CD4-positive, alpha-beta T cell treated with Interleukin-21 for 1 hour (primary cell): ENCODE results near the gene SEMA5B.

Experiments used
- DNase-seq: peaks from one replicate; pipeline ENCODE4 v3.0.0-alpha.2; 2020

Gene SEMA5B

DNA sequence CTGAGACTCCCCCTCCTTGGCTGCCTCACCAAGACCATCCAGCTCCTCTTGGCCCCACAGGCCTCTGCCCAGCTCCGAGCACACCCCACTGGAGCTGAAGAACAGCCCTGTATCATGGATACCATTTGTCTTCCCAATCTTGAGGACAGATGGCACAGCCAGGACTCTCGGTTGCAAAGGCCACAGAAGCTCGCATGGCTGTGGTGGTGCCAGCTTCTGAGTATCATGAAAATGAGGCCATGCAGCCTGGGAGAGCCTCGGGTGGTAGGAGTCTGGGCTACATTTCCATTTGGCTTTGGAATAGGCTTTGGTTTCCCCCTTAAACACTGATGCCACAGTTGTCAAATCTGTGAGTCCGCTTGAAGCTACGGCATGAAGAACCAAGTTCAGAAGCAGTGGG, 106.6 kb downstream of the SEMA5B start:
- no peak for DNase-seq

- no peak for DNase-seq
Measured at GRCh38 chr3:122919291-122919610, 108.3 kb downstream of the SEMA5B start.

DNA sequence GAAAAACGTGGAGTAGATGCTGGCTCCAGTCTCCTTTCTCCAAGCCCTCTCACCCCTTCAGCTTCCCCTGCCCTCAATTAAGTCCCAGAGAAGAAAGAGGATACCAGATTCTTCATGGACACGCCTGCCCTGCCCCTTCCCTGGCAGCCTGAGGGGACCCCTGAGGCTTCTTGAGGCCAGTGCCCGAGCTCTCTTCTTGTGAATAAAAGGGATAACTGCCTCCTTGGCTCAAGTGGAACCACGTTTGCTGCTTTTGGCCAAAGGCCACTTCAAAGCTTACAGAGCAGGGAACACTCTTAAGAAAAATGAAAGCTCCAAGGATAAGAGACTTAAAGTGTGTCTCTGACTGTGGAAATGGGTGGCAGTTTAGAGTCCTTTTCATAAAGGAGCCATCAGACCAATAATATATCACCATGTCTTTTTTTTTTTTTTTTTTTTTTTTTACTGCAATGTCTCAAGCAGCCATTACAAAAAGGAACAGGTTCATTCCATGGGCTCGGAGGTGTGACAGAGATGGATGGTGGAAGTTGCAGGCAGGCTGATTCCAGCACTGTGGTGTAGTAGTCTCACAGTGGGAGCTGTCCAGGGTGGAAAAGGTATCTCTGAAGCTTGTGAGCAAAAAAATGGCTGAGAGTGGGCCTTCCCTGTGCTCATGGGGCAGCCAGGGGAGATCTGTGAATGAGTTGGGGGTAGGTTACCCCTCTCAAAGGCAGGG, 108.8 kb downstream of the SEMA5B start:
- DNase-seq, result no peak

GRCh38 chr3:122917412-122917811, 110.2 kb downstream of the SEMA5B start:
- DNase-seq, result no peak

DNA sequence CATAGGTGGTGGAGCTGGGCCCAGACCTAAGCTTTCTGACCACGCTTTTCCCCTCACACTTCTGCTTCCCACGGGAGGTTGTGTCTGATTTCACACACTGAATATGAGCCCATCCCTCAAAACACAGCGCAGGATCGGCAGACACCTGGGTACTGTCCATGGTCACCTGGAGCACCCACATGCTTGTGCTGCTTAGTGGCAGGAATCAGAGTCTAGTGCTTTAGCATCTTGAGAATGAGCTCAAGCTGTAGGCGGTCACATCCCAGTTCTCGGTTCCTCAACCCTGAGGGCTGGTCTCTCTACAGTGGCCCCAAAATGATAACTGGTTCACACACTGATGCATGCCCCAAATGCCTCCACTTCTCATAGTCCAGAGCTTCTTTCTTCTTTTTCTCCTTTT, 111.0 kb downstream of the SEMA5B start:
- no peak for DNase-seq

DNA sequence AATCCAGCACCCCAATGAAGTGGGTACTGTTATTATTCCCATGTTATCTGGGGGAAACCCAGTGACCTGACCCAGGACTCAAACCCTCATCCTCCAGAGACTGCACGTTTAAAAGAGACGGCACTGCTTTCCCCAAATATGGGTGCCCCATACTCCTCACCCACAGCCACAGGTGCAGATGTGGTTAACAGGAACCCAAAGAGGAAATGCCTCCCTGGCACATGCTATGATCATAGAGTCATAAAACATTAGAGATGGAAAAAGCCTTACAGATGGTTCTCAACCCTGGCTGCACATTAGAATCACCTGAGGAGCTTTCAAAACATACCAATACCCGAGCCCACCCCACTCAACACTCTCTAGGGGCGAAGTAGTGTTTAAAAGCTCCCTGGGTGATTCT, 111.5 kb downstream of the SEMA5B start:
- no peak for DNase-seq

DNA sequence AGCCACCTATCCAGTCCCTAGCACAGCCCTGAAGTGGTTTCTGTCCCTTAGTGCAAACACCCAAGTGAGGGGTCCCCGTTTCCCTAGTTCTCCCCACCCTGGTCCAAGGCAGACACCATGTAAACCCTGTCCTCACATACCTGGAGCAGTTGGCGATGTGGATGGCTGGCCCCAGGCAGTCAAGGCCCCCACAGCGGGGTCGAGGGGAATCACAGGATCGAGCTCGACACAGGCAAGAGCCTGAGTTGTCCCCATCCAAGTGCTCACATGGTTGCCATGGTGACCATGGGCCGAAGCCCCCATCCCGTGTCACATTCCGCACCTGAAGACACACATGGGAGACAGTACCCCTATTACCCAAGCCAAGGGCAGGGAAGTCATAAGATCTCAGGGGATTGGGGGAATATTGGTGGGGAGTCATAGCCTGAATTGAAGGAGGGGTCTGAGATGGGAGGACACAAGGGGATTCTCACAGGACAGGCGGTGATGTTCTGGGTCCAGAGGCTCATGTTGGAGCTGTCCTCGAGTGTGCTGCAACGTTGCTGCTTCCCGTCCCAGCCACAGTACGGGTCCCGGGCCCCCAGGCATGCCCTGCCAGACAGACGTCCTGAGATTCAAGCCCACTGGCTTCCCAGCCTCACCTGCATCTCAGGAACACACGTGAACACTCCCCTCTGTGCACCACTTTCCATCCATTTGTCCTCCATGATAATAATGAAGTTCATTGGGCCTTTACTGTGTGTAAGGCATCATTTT, 112.1 kb downstream of the SEMA5B start:
- no peak for DNase-seq

GRCh38 chr3:122913539-122914100, 113.9 kb downstream of the SEMA5B start:
- DNase-seq, result no peak

DNA sequence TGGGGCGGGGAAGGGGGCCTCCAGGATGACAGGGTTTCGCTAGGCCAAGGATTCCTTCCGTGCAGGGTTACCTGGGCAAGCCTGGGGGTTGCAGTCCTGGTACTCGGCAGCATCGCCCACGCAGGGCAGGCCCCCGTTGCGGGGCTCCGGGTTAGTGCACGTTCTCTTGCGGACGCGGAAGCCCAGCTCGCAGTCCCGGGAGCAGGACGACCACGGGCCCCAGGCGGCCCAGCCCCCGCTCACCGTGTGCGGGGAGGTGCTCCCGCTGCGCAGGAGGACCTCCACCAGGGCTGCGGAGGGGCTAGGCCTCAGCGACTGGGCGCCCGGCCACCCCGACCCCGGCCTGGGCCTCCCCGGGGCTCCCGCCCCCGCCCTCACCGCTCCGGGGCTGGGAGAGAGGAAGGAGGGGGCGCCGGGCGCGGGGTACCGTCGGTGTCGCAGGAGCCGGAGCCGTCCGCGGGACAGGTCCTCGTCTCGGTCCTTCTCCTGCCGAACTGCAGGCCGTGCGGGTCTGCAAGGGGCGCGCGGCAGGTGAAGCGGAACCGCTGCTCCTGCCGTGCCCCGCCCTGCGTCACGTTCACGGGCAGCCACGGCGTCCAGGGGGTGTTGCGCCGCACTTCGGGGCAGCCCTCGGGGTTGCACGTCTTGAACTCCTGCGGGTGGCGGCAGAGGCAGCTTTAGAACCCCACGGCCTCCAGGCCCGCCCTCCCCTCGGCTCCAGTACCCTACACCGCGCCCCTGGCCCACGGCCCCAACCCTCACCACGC, 114.6 kb downstream of the SEMA5B start:
- no peak for DNase-seq

DNA sequence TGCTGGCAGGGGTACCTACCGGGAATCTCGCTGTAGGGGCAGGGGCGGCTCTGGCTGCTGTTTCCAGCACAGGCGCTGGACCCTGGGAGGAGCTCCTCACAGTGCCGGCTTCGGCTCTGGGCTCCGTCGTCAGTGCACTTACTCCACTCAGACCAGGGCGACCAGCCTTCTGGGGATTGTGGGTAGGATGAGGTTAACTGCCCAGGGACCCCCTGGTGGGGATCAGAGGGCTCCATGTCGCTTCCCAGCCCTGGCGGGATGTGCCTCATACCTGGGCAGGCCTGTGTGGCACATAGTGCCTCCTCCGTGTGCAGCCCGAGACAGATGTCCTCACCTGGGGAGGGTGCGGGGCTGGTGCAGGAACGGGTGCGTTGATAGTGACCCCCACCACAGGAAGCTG, 115.7 kb downstream of the SEMA5B start:
- no peak for DNase-seq

DNA sequence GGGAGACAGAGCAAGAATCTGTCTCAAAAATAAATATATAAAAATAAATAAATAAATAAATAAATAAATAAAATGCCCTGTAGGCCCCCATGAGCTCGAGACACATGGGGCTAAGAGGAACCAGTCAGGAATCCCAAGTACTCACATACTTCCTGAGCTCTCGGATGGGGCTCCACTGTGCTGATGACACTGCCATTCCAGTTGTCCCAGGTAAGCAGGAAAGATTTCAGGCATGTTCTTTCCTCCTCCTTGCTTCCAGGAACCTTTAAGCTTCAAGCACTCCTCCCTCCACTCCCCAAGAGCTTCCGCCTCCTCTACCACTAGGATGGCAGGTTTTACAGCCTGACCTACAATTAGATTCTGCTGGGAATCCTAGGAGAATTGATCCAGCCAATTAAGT, 119.3 kb downstream of the SEMA5B start:
- no peak for DNase-seq

DNA sequence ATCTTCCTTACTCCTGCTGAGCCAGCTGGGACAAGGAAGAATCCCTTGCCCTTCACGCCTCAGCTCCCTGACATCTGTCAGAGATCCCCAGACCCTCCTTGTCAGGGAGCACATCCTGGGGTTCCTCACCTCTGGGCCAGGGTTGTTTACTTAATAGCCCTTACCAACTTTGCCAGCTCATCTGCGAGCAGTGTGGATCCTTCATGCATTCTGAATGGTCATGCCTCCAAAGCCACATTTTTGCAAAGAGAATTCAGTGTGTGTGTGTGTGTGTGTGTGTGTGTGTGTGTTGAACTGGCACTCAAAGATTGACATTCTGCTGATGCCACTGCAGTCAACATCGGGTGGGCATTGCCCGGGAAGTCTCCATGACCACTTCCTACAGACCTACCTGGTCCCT, 120.1 kb downstream of the SEMA5B start:
- DNase-seq, result no peak

DNA sequence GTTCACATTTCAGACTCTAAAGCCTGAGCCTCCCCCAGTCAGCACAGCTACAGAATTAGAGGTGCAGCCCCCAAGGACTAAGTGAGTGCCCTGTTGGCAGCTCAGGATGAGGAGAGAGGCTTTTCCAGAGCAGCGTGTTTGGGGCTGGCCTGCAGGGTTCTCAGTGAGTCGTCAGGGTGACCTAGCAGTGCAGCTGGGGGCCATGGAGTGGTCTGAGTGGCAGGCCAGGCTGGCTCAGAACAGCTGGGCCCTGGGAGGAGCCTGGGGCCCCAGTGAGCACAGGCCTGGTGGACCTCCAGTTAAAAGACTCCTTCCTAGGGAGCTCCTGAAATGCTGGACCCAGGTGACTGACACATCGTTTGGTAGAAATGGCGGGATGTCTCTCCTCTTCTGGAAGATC, 124.4 kb downstream of the SEMA5B start:
- DNase-seq, result no peak

DNA sequence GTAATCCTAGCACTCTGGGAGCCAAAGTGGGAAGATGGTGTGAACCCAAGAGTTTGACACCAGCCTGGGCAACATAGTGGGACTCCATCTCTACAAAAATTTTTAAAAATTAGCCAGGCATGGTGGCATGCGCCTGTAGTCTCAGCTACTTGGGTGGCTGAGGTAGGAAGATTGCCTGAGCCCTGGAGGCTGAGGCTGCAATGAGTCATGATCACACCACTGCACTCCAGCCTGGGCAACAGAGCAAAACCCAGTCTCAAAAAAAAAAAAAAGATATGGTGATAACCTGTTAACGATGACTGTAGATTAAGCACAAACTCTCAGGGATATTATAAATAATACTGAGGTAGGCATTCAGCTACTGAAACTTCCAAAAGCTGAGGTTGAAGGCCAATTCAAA, 125.2 kb downstream of the SEMA5B start:
- DNase-seq, result no peak

- no peak for DNase-seq
Measured at GRCh38 chr3:122898298-122898697, 129.3 kb downstream of the SEMA5B start.

- DNase-seq, result no peak
Measured at GRCh38 chr3:122893754-122894668, 133.6 kb downstream of the SEMA5B start.

DNA sequence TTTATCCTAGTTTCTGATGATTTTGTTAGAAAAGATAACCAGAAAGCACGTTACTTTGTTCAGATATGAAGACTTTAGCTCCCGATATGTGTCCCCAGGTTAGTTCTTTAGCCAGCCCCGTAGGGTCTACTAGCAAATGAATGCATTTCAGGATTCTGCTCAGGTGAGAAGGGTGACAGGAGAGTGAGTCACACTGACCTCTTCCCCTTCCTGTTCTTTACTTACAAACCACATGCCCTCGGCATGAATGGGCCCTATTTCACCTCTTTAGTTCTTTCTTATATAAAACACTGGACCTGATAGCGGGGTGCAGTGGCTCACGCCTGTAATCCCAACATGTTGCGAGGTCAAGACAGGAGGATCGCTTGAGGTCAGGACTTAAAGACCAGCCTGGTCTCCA, 134.3 kb downstream of the SEMA5B start:
- no peak for DNase-seq

GRCh38 chr3:122892118-122892960, 135.2 kb downstream of the SEMA5B start:
- DNase-seq, result no peak

- DNase-seq, result no peak
Measured at GRCh38 chr3:122890720-122891220, 136.8 kb downstream of the SEMA5B start.

DNA sequence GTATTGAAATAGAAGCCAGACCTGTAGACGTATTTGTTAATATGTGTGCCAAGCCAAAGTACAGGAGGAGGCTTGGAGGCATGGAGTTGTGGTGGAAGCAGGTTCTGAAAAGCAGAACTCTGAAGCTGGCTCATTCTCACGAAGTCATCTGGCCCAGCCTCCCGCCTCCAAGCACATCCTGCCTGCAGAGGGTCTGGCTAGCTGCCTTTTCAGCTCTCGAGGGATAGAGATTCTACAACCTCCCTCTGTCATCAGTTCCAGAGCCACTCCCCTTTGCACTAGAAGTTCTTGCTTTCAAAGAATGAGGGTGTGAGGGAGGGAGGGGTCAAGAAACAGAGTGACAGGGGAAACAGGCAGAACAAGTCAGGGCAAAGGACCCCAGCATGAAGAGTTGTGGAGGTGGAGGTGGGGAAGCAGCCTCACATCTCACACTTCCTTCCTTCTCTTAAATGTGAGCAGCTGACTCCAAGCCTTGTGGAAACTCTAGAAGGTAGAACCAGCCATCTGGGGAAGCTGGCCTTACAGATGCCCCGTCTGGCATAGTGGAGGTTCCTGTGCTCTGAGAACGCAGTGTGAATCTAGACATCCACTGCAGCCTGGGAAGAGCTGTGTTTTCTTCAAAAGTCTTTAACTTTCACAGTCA, 137.4 kb downstream of the SEMA5B start:
- no peak for DNase-seq

DNA sequence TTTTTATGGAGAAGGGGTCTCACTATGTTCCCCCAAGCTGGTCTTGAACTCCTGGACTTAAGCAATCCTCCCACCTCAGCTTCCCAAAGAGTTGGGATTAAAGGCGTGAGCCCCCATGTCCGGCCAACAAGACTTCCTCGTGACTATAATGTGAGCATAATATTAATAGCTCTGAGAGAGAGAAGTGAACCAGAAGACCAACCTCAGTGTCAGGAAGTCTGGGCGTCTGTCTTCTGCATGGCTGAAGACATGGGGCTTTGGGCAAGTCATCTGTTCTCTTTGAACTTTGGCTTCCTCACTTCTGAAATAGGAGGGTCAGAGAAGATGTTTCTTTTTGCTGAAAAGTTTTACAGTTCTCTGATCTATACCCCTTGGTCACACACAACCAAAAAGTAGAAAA, 140.6 kb downstream of the SEMA5B start:
- no peak for DNase-seq
